HEK293T (cell line): ENCODE measurements around the gene CLEC14A.

Experiments used
- CTCF ChIA-PET: fragments of 350-600 bp; formaldehyde crosslinking; extraction: SDS; loops from one replicate; lab custom pipeline; 2021; ENCODE audit warnings: antibody characterized with exemption, inconsistent platforms; lab: Yijun Ruan, JAX
- POLR2A ChIA-PET: fragments of 350-600 bp; formaldehyde crosslinking; extraction: SDS; loops from one replicate; lab custom pipeline; 2020; ENCODE audit warnings: antibody characterized with exemption, inconsistent platforms; lab: Yijun Ruan, JAX
- DNase-seq: peaks from one replicate; pipeline ENCODE4 v3.0.0; 2012; ENCODE audit warnings: mixed read lengths; ENCODE audit errors: extremely low spot score
- ARNT ChIP-seq: fragments of 450-650 bp; IDR thresholded peaks from 2 replicates; pipeline ENCODE4 v1.6.1; 2017; ENCODE audit warnings: mild to moderate bottlenecking
- BHLHE40 ChIP-seq: fragments of 450-650 bp; IDR thresholded peaks from 2 replicates; pipeline ENCODE4 v1.6.1; 2016; ENCODE audit warnings: mild to moderate bottlenecking, moderate library complexity, borderline replicate concordance
- CTBP1 ChIP-seq: fragments of 450-650 bp; IDR thresholded peaks from 2 replicates; pipeline ENCODE4 v1.6.1; 2016; ENCODE audit warnings: borderline replicate concordance
- ELF4 ChIP-seq: fragments of 450-650 bp; IDR thresholded peaks from 2 replicates; pipeline ENCODE4 v1.6.1; 2017; ENCODE audit warnings: antibody characterized with exemption
- FOXA1 ChIP-seq: fragments of 450-650 bp; IDR thresholded peaks from 2 replicates; pipeline ENCODE4 v1.6.1; 2016; ENCODE audit warnings: mild to moderate bottlenecking
- FOXK2 ChIP-seq: fragments of 450-650 bp; IDR thresholded peaks from 2 replicates; pipeline ENCODE4 v1.6.1; 2016; ENCODE audit warnings: mild to moderate bottlenecking
- FOXM1 ChIP-seq: fragments of 450-650 bp; IDR thresholded peaks from 2 replicates; pipeline ENCODE4 v1.6.1; 2017; ENCODE audit warnings: mild to moderate bottlenecking, borderline replicate concordance
- HDGF ChIP-seq: fragments of 450-650 bp; IDR thresholded peaks from 2 replicates; pipeline ENCODE4 v1.6.1; 2017; ENCODE audit warnings: antibody characterized with exemption, borderline replicate concordance
- L3MBTL2 ChIP-seq: fragments of 450-650 bp; conservative IDR thresholded peaks from 2 replicates; pipeline ENCODE4 v1.6.1; 2016; ENCODE audit warnings: mild to moderate bottlenecking
- LEF1 ChIP-seq: fragments of 450-650 bp; IDR thresholded peaks from 2 replicates; pipeline ENCODE4 v1.6.1; 2017; ENCODE audit warnings: mild to moderate bottlenecking, borderline replicate concordance
- NFRKB ChIP-seq: fragments of 450-650 bp; IDR thresholded peaks from 2 replicates; pipeline ENCODE4 v1.6.1; 2016; ENCODE audit warnings: mild to moderate bottlenecking, moderate library complexity
- PKNOX1 ChIP-seq: fragments of 450-650 bp; IDR thresholded peaks from 2 replicates; pipeline ENCODE4 v1.6.1; 2016
- SP1 ChIP-seq: fragments of 450-650 bp; IDR thresholded peaks from 2 replicates; pipeline ENCODE4 v1.6.1; 2017
- SUZ12 ChIP-seq: fragments of 450-650 bp; IDR thresholded peaks from 2 replicates; pipeline ENCODE4 v1.6.1; 2016; ENCODE audit warnings: mild to moderate bottlenecking
- TARDBP ChIP-seq: fragments of 450-650 bp; IDR thresholded peaks from 2 replicates; pipeline ENCODE4 v1.6.1; 2016
- ZNF384 ChIP-seq: fragments of 450-650 bp; IDR thresholded peaks from 2 replicates; pipeline ENCODE4 v1.6.1; 2016

The CLEC14A gene

GRCh38 chr14:38209572-38210557, 46.0 kb downstream of the CLEC14A start:
- TF ChIP-seq TARDBP (no peak), FOXK2 (no peak), PKNOX1 (no peak), HDGF (no peak), FOXM1 (no peak), ELF4 (no peak), CTBP1 (no peak)
- DNase-seq: no peak
- POLR2A ChIA-PET: no interaction called here
- CTCF ChIA-PET: no interaction called here

GRCh38 chr14:38208618-38209562, 47.0 kb downstream of the CLEC14A start:
- TF ChIP-seq SP1: no peak
- ChIA-PET CTCF (no interaction called here), POLR2A (no interaction called here)
- DNase-seq: peak; percentile 20

GRCh38 chr14:38207736-38208617, 47.9 kb downstream of the CLEC14A start, which contains the start of gene SSTR1:
TSS of gene SSTR1 (plus strand) at chr14:38207904. CDS start at chr14:38209390, 1,486 bp downstream.
- POLR2A ChIA-PET: no interaction called here
- CTCF ChIA-PET: interaction anchor here (1.1 kb wide), 1 partner anchor 10 kb away, joined by 4 read pairs; no protein-coding TSS in a partner anchor

GRCh38 chr14:38207377-38207735, 48.5 kb downstream of the CLEC14A start:
- ChIA-PET CTCF (interaction anchor here (1.1 kb wide), 1 partner anchor 10 kb away, joined by 4 read pairs; no protein-coding TSS in a partner anchor), POLR2A (no interaction called here)
- no peak for DNase-seq
- TF ChIP-seq HDGF (no peak), TARDBP (no peak), CTBP1 (no peak), FOXA1 (no peak), ELF4 (no peak), LEF1 (no peak), PKNOX1 (no peak)

More at GRCh38 chr14:38207736-38208617, 47.9 kb downstream of the CLEC14A start, which contains the start of gene SSTR1:
- TF ChIP-seq SUZ12: no peak
- TF ChIP-seq LEF1: no peak
- no peak for TF ChIP-seq TARDBP
- TF ChIP-seq PKNOX1: no peak
- no peak for TF ChIP-seq FOXA1
- no peak for TF ChIP-seq NFRKB
- no peak for TF ChIP-seq HDGF
- no peak for TF ChIP-seq CTBP1
- TF ChIP-seq ZNF384: no peak
- no peak for TF ChIP-seq BHLHE40
- no peak for TF ChIP-seq FOXM1
- no peak for TF ChIP-seq SP1
- TF ChIP-seq ELF4: no peak
- DNase-seq: no peak

- TF ChIP-seq ELF4 (no peak), SP1 (no peak), HDGF (no peak), LEF1 (no peak), ZNF384 (no peak), BHLHE40 (no peak), L3MBTL2 (no peak), CTBP1 (no peak), NFRKB (no peak), PKNOX1 (no peak), ARNT (no peak), TARDBP (no peak), FOXM1 (no peak), FOXK2 (no peak), FOXA1 (no peak), SUZ12 (no peak)
- no peak for DNase-seq
- CTCF ChIA-PET: no interaction called here
- POLR2A ChIA-PET: no interaction called here
Observed at GRCh38 chr14:38206689-38207376, 49.1 kb downstream of the CLEC14A start.
